PC-9 (cell line): Measurements from ENCODE around the gene ZNF207. TPM values are rescaled to one million over a fixed set of nuclear protein-coding genes. Genes with fewer than 3 reads are reported as not detected.

ENCODE experiments used
- BruUV-seq: library from RNA; stranded (reverse); fragments of 400-500 nt; replicated peaks from 2 replicates; lab custom pipeline; 2021; lab: Mats Ljungman, UMichigan
- CTCF ChIA-PET: fragments of 300-600 bp; sonication (Branson Sonifier 250); formaldehyde crosslinking; loops from one replicate; lab custom pipeline; 2022; ENCODE audit warnings: antibody characterized with exemption; lab: Charles Lee
- POLR2A ChIA-PET: fragments of 300-600 bp; sonication (Branson Sonifier 250); formaldehyde crosslinking; loops from one replicate; lab custom pipeline; 2022; ENCODE audit warnings: antibody characterized with exemption; ENCODE audit not compliant: unreplicated experiment; lab: Charles Lee
- DNase-seq, 2 experiments: peaks; one replicate each; pipeline versions ENCODE4 v3.0.0 to v3.0.0-alpha.2; 2015 to 2022; ENCODE audit warnings: mixed read lengths in 1 of 2
- H2AFZ ChIP-seq: fragments of 200-600 bp; sonication (generic); 2 replicates; pipeline ENCODE4 v1.8.1; 2017; ENCODE audit warnings: antibody characterized with exemption
- H3F3A ChIP-seq: fragments of 200-600 bp; sonication (generic); 2 replicates; pipeline ENCODE4 v1.8.1; 2017; ENCODE audit warnings: antibody characterized with exemption, mild to moderate bottlenecking, low read depth; ENCODE audit not compliant: insufficient read depth
- H3K27ac ChIP-seq: fragments of 200-600 bp; sonication (generic); 2 replicates; pipeline ENCODE4 v1.6.1; 2016; ENCODE audit warnings: mixed run types
- H3K27me3 ChIP-seq: fragments of 200-600 bp; sonication (generic); 2 replicates; pipeline ENCODE4 v1.6.1; 2016; ENCODE audit warnings: low read depth, mixed run types; ENCODE audit not compliant: insufficient read depth
- H3K36me3 ChIP-seq: fragments of 200-600 bp; sonication (generic); 2 replicates; pipeline ENCODE4 v1.6.1; 2016; ENCODE audit warnings: low read depth, mixed run types
- H3K4me1 ChIP-seq: fragments of 200-600 bp; sonication (generic); replicated peaks from 2 replicates; pipeline ENCODE4 v1.6.1; 2016; ENCODE audit warnings: mixed run types; ENCODE audit not compliant: insufficient read depth
- H3K4me2 ChIP-seq: fragments of 200-600 bp; sonication (generic); 2 replicates; pipeline ENCODE4 v1.6.1; 2017; ENCODE audit warnings: mixed run types
- H3K4me3 ChIP-seq: fragments of 200-600 bp; sonication (generic); 2 replicates; pipeline ENCODE4 v1.6.1; 2016; ENCODE audit warnings: mixed run types
- H3K79me2 ChIP-seq: fragments of 200-600 bp; sonication (generic); 2 replicates; pipeline ENCODE4 v1.6.1; 2017; ENCODE audit warnings: low read depth, mixed run types
- H3K9me2 ChIP-seq: fragments of 200-600 bp; sonication (generic); 2 replicates; pipeline ENCODE4 v1.8.1; 2017; ENCODE audit warnings: mild to moderate bottlenecking; ENCODE audit not compliant: insufficient read depth
- H3K9me3 ChIP-seq: fragments of 200-600 bp; sonication (generic); 2 replicates; pipeline ENCODE4 v1.8.1; 2016; ENCODE audit warnings: low read depth; ENCODE audit not compliant: insufficient read depth
- H4K20me1 ChIP-seq: fragments of 200-600 bp; sonication (generic); 2 replicates; pipeline ENCODE4 v1.8.1; 2017; ENCODE audit not compliant: insufficient read depth
- EZH2 ChIP-seq: fragments of 200-600 bp; sonication (generic); IDR thresholded peaks from 2 replicates; pipeline ENCODE4 v1.8.0; 2017; ENCODE audit warnings: antibody characterized with exemption, low read depth
- intact Hi-C: fragments of 100-400 bp; cut with micrococcal nuclease; formaldehyde crosslinking; loops from one replicate; pipeline ENCODE4 v1.10.0; 2022; ENCODE audit not compliant: unreplicated experiment
- total RNA-seq: library from RNA; stranded (reverse); gene quantifications from 2 replicates; pipeline ENCODE4 v1.2.3, GENCODE V29; 2021
- TF ChIP-seq, protein P1 (sequence below): fragments of 200-600 bp; sonication (generic); conservative IDR thresholded peaks from 2 replicates; pipeline ENCODE4 v1.6.1; 2017; ENCODE audit warnings: mixed run types, antibody characterized with exemption, mild to moderate bottlenecking, moderate library complexity

Gene ZNF207
- total RNA-seq, 1 experiment from 2014 or later, result 198 TPM

- Histone ChIP-seq H3K4me1 (peaks cover 36% of the 10 kb centered on the region), H3K27ac (no peak overlapping the region), H3K4me3 (no peak overlapping the region), H3K4me2 (no peak overlapping the region), H3K36me3 (peaks cover 69% of the 10 kb centered on the region), H3K27me3 (no peaks in the 10 kb centered on the region), H3K79me2 (peaks cover 97% of the 10 kb centered on the region), H4K20me1 (peaks cover 95% of the 10 kb centered on the region), H2AFZ (no peak overlapping the region), H3K9me2 (no peaks in the 10 kb centered on the region), H3F3A (peaks cover 78% of the 10 kb centered on the region), H3K9me3 (no peaks in the 10 kb centered on the region)
- no peak for TF ChIP-seq EZH2
- TF ChIP-seq, protein P1, sequence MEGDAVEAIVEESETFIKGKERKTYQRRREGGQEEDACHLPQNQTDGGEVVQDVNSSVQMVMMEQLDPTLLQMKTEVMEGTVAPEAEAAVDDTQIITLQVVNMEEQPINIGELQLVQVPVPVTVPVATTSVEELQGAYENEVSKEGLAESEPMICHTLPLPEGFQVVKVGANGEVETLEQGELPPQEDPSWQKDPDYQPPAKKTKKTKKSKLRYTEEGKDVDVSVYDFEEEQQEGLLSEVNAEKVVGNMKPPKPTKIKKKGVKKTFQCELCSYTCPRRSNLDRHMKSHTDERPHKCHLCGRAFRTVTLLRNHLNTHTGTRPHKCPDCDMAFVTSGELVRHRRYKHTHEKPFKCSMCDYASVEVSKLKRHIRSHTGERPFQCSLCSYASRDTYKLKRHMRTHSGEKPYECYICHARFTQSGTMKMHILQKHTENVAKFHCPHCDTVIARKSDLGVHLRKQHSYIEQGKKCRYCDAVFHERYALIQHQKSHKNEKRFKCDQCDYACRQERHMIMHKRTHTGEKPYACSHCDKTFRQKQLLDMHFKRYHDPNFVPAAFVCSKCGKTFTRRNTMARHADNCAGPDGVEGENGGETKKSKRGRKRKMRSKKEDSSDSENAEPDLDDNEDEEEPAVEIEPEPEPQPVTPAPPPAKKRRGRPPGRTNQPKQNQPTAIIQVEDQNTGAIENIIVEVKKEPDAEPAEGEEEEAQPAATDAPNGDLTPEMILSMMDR, result no peak
- BruUV-seq, result no TSS peak
- ChIA-PET POLR2A (no interaction called here), CTCF (no interaction called here)
- intact Hi-C loops, result no loop called here
- no peak for DNase-seq
Observed at GRCh38 chr17:32357615-32358014, 7.7 kb downstream of the ZNF207 start.

DNA sequence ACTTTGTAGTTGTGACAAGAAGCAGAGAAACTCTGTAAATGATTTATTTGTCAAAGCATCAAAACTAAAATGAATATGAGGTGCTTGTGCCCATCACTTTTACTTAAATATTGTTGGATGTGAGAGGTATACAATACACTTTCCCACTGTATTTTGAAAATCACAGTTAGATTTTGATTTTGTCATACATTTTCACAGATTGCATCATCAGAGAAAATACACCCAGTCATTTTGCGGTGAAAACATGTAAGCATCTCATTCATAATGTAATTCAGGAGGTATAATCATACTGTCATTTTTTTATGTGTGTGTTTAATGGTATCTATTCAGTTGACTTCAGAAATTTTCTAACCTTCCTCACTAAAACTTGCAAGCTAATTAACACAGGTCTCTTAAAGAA, 11.3 kb downstream of the ZNF207 start:
- H3K9me2 ChIP-seq, result no peaks in the 10 kb centered on the region
- CTCF ChIA-PET, result no interaction called here
- peaks cover 90% of the 10 kb centered on the region for H3K79me2 ChIP-seq
- intact Hi-C loops, result no loop called here
- POLR2A ChIA-PET, result no interaction called here
- DNase-seq, result no peak
- H3K27ac ChIP-seq, result peak overlapping the region; percentile 21; the same call in 1 of the 2 replicates
- H3K27me3 ChIP-seq, result no peaks in the 10 kb centered on the region
- BruUV-seq, result no TSS peak
- no peak overlapping the region for H3K4me2 ChIP-seq
- H3F3A ChIP-seq, result peaks cover 82% of the 10 kb centered on the region
- H3K4me3 ChIP-seq, result no peak overlapping the region
- peaks cover 78% of the 10 kb centered on the region for H3K36me3 ChIP-seq
- H2AFZ ChIP-seq, result no peak overlapping the region
- TF ChIP-seq, protein P1, result no peak
- no peak for TF ChIP-seq EZH2
- H4K20me1 ChIP-seq, result peaks cover 93% of the 10 kb centered on the region
- no peaks in the 10 kb centered on the region for H3K9me3 ChIP-seq
- H3K4me1 ChIP-seq, result peaks cover 7% of the 10 kb centered on the region

- Histone ChIP-seq H3K27ac (no peak overlapping the region), H3K27me3 (no peaks in the 10 kb centered on the region), H3K4me2 (no peak overlapping the region), H4K20me1 (peaks cover 93% of the 10 kb centered on the region), H3K4me3 (no peak overlapping the region), H3K79me2 (peaks cover 51% of the 10 kb centered on the region; the same call in 1 of the 2 replicates), H3K9me2 (no peaks in the 10 kb centered on the region), H3K4me1 (no peaks in the 10 kb centered on the region), H3K9me3 (no peaks in the 10 kb centered on the region), H2AFZ (no peak overlapping the region), H3F3A (peaks cover 64% of the 10 kb centered on the region; the same call in 1 of the 2 replicates), H3K36me3 (peaks cover 72% of the 10 kb centered on the region)
- no TSS peak for BruUV-seq
- no peak for DNase-seq
- TF ChIP-seq EZH2, result no peak
- TF ChIP-seq, protein P1, result no peak
- CTCF ChIA-PET, result no interaction called here
- intact Hi-C loops, result no loop called here
- POLR2A ChIA-PET, result interaction anchor here (0.6 to 0.7 kb wide), 4 partner anchors 16 to 176 kb away, joined by 3 to 13 read pairs (median 6); no protein-coding TSS in a partner anchor
Observed at GRCh38 chr17:32370426-32370825, 20.5 kb downstream of the ZNF207 start.
